NCI-H82 (cell line): ENCODE data around the gene PLD1.

Source experiments
- DNase-seq: peaks from one replicate; lab custom pipeline; 2025; lab: John Stamatoyannopoulos, UW

The PLD1 gene

GRCh38 chr3:171836855-171837254 is 26.6 kb upstream of the PLD1 start:
- DNase-seq = no peak

- no peak for DNase-seq
Measured at GRCh38 chr3:171835613-171836012, 25.3 kb upstream of the PLD1 start.

GRCh38 chr3:171835116-171835515 is 24.8 kb upstream of the PLD1 start:
- DNase-seq = no peak

- DNase-seq = no peak
Measured at GRCh38 chr3:171834461-171834801, 24.1 kb upstream of the PLD1 start.

GRCh38 chr3:171833789-171834460 is 23.6 kb upstream of the PLD1 start:
- DNase-seq = peak; percentile 55

- DNase-seq = no peak
Measured at GRCh38 chr3:171832989-171833388, 22.7 kb upstream of the PLD1 start.

- DNase-seq = no peak
Measured at GRCh38 chr3:171831936-171832335, 21.7 kb upstream of the PLD1 start.

- DNase-seq = peak; percentile 40
Measured at GRCh38 chr3:171830518-171830875, 20.2 kb upstream of the PLD1 start.

- DNase-seq = peak; percentile 98
Measured at GRCh38 chr3:171829841-171830517, 19.7 kb upstream of the PLD1 start.

GRCh38 chr3:171828902-171829770 is 18.9 kb upstream of the PLD1 start:
- peak; percentile 16 for DNase-seq

GRCh38 chr3:171827836-171828458 is 17.7 kb upstream of the PLD1 start:
- no peak for DNase-seq

- DNase-seq = no peak
Measured at GRCh38 chr3:171827385-171827784, 17.1 kb upstream of the PLD1 start.

GRCh38 chr3:171825222-171825828 is 15.0 kb upstream of the PLD1 start:
- no peak for DNase-seq

GRCh38 chr3:171824824-171825221 is 14.5 kb upstream of the PLD1 start:
- no peak for DNase-seq

GRCh38 chr3:171824116-171824515 is 13.8 kb upstream of the PLD1 start:
- DNase-seq = no peak

GRCh38 chr3:171822431-171823106 is 12.3 kb upstream of the PLD1 start:
- DNase-seq = peak; percentile 20

- no peak for DNase-seq
Measured at GRCh38 chr3:171821778-171822358, 11.6 kb upstream of the PLD1 start.

GRCh38 chr3:171821044-171821443 is 10.8 kb upstream of the PLD1 start:
- DNase-seq = no peak

- DNase-seq = no peak
Measured at GRCh38 chr3:171817074-171817800, 7.0 kb upstream of the PLD1 start.

- no peak for DNase-seq
Measured at GRCh38 chr3:171815973-171816595, 5.8 kb upstream of the PLD1 start.
